B cell (primary cell): ENCODE measurements around the gene DTX4. TPM values are rescaled to one million over a fixed set of nuclear protein-coding genes. Genes with fewer than 3 reads are reported as not detected.

Source experiments
- ATAC-seq: fragments of 200-7000 bp; cut with Tn5 transposase; one replicate; pipeline ENCODE4 v1.10.0; 2021; ENCODE audit warnings: low read depth, mild to moderate bottlenecking, moderate number of reproducible peaks, moderate library complexity
- CTCF ChIA-PET: fragments of 350-600 bp; sonication (Branson Sonifier 250); formaldehyde crosslinking; loops from one replicate; lab custom pipeline; 2021; ENCODE audit warnings: antibody characterized with exemption, inconsistent platforms; lab: Charles Lee
- POLR2A ChIA-PET: fragments of 350-600 bp; sonication (Branson Sonifier 250); formaldehyde crosslinking; loops from one replicate; lab custom pipeline; 2021; ENCODE audit warnings: antibody characterized with exemption; lab: Charles Lee
- DNase-seq: peaks from one replicate; pipeline ENCODE4 v3.0.0; 2013
- H2AFZ ChIP-seq: 2 replicates; pipeline ENCODE4 v1.6.1; 2012; ENCODE audit warnings: mild to moderate bottlenecking, low read depth, low read length; ENCODE audit not compliant: insufficient read depth, poor library complexity, severe bottlenecking
- H3K27ac ChIP-seq, 2 donors: 1 replicate in 1 of 2; 2 replicates in 1 of 2; pipeline ENCODE4 v1.5.1; 2012 to 2013; ENCODE audit warnings: low read length in 2 of 2, mild to moderate bottlenecking in 2 of 2, moderate library complexity in 1 of 2
- H3K27me3 ChIP-seq, 4 experiments: fragments of 200-600 bp in 1 of 4; sonication (generic) in 1 of 4; replicated peaks in 1 of 4; 1 replicate in 2 of 4; 2 replicates in 2 of 4; pipeline versions ENCODE4 v1.6.1 to v1.7.0; 2013 to 2016; ENCODE audit warnings: low read length in 3 of 4, mild to moderate bottlenecking in 2 of 4, mixed read lengths in 1 of 4, moderate library complexity in 1 of 4; ENCODE audit not compliant: insufficient read depth in 4 of 4, control insufficient read depth in 3 of 4; ENCODE audit errors: control extremely low read depth in 1 of 4
- H3K36me3 ChIP-seq, 2 experiments: replicated peaks in 1 of 2; 1 replicate in 1 of 2; 2 replicates in 1 of 2; pipeline versions ENCODE4 v1.6.1 to v1.7.1; 2013; ENCODE audit warnings: low read length in 1 of 2; ENCODE audit not compliant: insufficient read depth in 2 of 2, control insufficient read depth in 1 of 2; ENCODE audit errors: control extremely low read depth in 1 of 2, extremely low read depth in 1 of 2
- H3K4me1 ChIP-seq, 2 donors: fragments of 200-600 bp in 1 of 2; sonication (generic) in 1 of 2; 1 replicate in 1 of 2; 2 replicates in 1 of 2; pipeline versions ENCODE4 v1.5.1 to v1.6.1; 2013 to 2017; ENCODE audit warnings: low read length in 2 of 2; ENCODE audit not compliant: control insufficient read depth in 2 of 2, insufficient read depth in 2 of 2
- H3K4me2 ChIP-seq: replicated peaks from 2 replicates; pipeline ENCODE3; 2012; ENCODE audit warnings: mild to moderate bottlenecking, low read depth, low read length; ENCODE audit not compliant: poor library complexity, severe bottlenecking
- H3K4me3 ChIP-seq, 5 experiments: fragments of 200-600 bp in 1 of 5; sonication (generic) in 1 of 5; 1 replicate in 3 of 5; 2 replicates in 2 of 5; pipeline versions ENCODE4 v1.5.1 to v1.7.0; 2011 to 2016; ENCODE audit warnings: low read length in 4 of 5, mild to moderate bottlenecking in 4 of 5, low read depth in 2 of 5, control low read depth in 1 of 5, moderate library complexity in 1 of 5; ENCODE audit not compliant: insufficient read depth in 1 of 5; ENCODE audit errors: control extremely low read depth in 1 of 5, extremely low read depth in 1 of 5
- H3K79me2 ChIP-seq: fragments of 200-600 bp; sonication (generic); one replicate; pipeline ENCODE4 v1.6.0; 2016; ENCODE audit warnings: low read length; ENCODE audit not compliant: control insufficient read depth, insufficient read depth
- H3K9ac ChIP-seq: fragments of 200-600 bp; sonication (generic); 2 replicates; pipeline ENCODE4 v1.6.1; 2017; ENCODE audit warnings: mild to moderate bottlenecking, low read length, moderate library complexity
- H3K9me3 ChIP-seq, 3 donors: one replicate each; pipeline versions ENCODE4 v1.6.1 to v1.7.1; 2013; ENCODE audit warnings: low read length in 2 of 3; ENCODE audit not compliant: control insufficient read depth in 2 of 3, insufficient read depth in 1 of 3; ENCODE audit errors: control extremely low read depth in 1 of 3
- H4K20me1 ChIP-seq: 2 replicates; pipeline ENCODE4 v1.6.0; 2012; ENCODE audit warnings: mild to moderate bottlenecking, low read length; ENCODE audit not compliant: insufficient read depth, control insufficient read depth, poor library complexity, severe bottlenecking
- H3K27ac Mint-ChIP-seq: one replicate; pipeline ENCODE4 v1.8.0; 2021; ENCODE audit warnings: mixed read lengths
- H3K27me3 Mint-ChIP-seq: one replicate; pipeline ENCODE4 v1.8.0; 2021; ENCODE audit warnings: mixed read lengths
- H3K4me1 Mint-ChIP-seq: one replicate; pipeline ENCODE4 v1.8.0; 2021; ENCODE audit warnings: mixed read lengths
- H3K4me3 Mint-ChIP-seq: one replicate; pipeline ENCODE4 v1.8.0; 2021; ENCODE audit warnings: mixed read lengths
- H3K9me3 Mint-ChIP-seq: one replicate; pipeline ENCODE4 v1.8.0; 2022; ENCODE audit warnings: mixed read lengths; ENCODE audit not compliant: insufficient read depth
- CTCF ChIP-seq: fragments of 200-600 bp; IDR thresholded peaks from one replicate; pipeline ENCODE4 v1.8.0; 2022; ENCODE audit warnings: antibody characterized with exemption, mild to moderate bottlenecking
- EZH2 ChIP-seq: IDR thresholded peaks from 2 replicates; pipeline ENCODE4 v1.6.1; 2012; ENCODE audit warnings: borderline replicate concordance, low read depth, mild to moderate bottlenecking, moderate library complexity, low read length; ENCODE audit not compliant: insufficient read depth, poor library complexity, severe bottlenecking
- WGBS: methylation state at CpG from one replicate; pipeline ENCODE4 v1.1.5; 2013; ENCODE audit warnings: missing lambda C conversion rate; ENCODE audit not compliant: insufficient coverage; 5-methylcytosine and 5-hydroxymethylcytosine counted together
- intact Hi-C: fragments of 100-400 bp; cut with micrococcal nuclease; formaldehyde crosslinking; loops from one replicate; pipeline ENCODE4 v1.10.0; 2022
- polyA plus RNA-seq: library from polyadenylated mRNA; depleted of rRNA; stranded (reverse); fragments of >200 nt; gene quantifications from 2 replicates; pipeline ENCODE4 v1.2.3, GENCODE V29; 2012
- total RNA-seq, 2 donors: library from RNA; stranded (reverse); fragments of 120-200 nt in 1 of 2; gene quantifications; 1 replicate in 1 of 2; 2 replicates in 1 of 2; pipeline versions ENCODE4 v1.2.3 to v1.2.4, GENCODE V29; 2013 to 2022

Gene DTX4
- total and polyA plus RNA-seq, 2 donors (not counting 1 experiment from before 2014, with no cell fraction given): 11.7 to 43.3 TPM

GRCh38 chr11:59196777-59197176, 24.8 kb downstream of the DTX4 start:
- ATAC-seq: no peak
- Mint-ChIP-seq H3K4me1 (peaks cover 63% of the 10 kb centered on the region), H3K9me3 (no peaks in the 10 kb centered on the region), H3K4me3 (no peak overlapping the region), H3K27me3 (no peaks in the 10 kb centered on the region), H3K27ac (no peak overlapping the region)
- Histone ChIP-seq H3K27ac (no peak overlapping the region), H3K9ac (no peak overlapping the region), H3K4me3 (no peak overlapping the region), H2AFZ (no peak overlapping the region), H3K27me3 (no peaks in the 10 kb centered on the region), H3K79me2 (peaks cover 14% of the 10 kb centered on the region), H4K20me1 (no peaks in the 10 kb centered on the region), H3K9me3 (peaks cover 0 to 4% (median 0%) of the 10 kb centered on the region in 3 donors), H3K4me2 (no peak overlapping the region), H3K36me3 (peaks cover 0 to 65% of the 10 kb centered on the region in 2 experiments), H3K4me1 (peaks cover 43 to 50% of the 10 kb centered on the region in 2 donors)
- no peak for TF ChIP-seq CTCF
- no peak for TF ChIP-seq EZH2
- intact Hi-C loops: no loop called here
- no peak for DNase-seq
- POLR2A ChIA-PET: no interaction called here
- CTCF ChIA-PET: interaction anchor here (18.8 kb wide), 1 partner anchor 23 kb away, joined by 215 read pairs; the partner anchor contains the start of gene DTX4
- 95% methylated on average over 2 of the region's 2 CpGs for WGBS

GRCh38 chr11:59197991-59198390, 26.1 kb downstream of the DTX4 start:
- ChIA-PET POLR2A (no interaction called here), CTCF (interaction anchor here (1.3 to 7.7 kb wide), 9 partner anchors 8 to 231 kb away, joined by 4 to 84 read pairs (median 5); partner anchors contain the start of gene DTX4)
- no peak overlapping the region for H3K27ac ChIP-seq
- H4K20me1 ChIP-seq: no peaks in the 10 kb centered on the region
- TF ChIP-seq EZH2 (no peak), CTCF (no peak)
- H3K4me3 ChIP-seq: no peak overlapping the region
- peak overlapping the region; percentile 11 for H3K4me2 ChIP-seq
- H3K36me3 ChIP-seq: peaks cover 0 to 64% of the 10 kb centered on the region in 2 experiments
- DNase-seq (no peak), ATAC-seq (no peak)
- H3K4me1 Mint-ChIP-seq: peaks cover 74% of the 10 kb centered on the region
- intact Hi-C loops: no loop called here
- no peaks in the 10 kb centered on the region for H3K9me3 Mint-ChIP-seq
- H3K9ac ChIP-seq: no peak overlapping the region
- 28% methylated on average over 9 of the region's 9 CpGs for WGBS
- H3K27ac Mint-ChIP-seq: peak overlapping the region; percentile 72
- peaks cover 26% of the 10 kb centered on the region for H3K79me2 ChIP-seq
- peak overlapping the region; percentile 23 for H3K4me3 Mint-ChIP-seq
- peaks cover 47 to 50% of the 10 kb centered on the region in 2 donors for H3K4me1 ChIP-seq
- no peaks in the 10 kb centered on the region for H3K27me3 ChIP-seq
- H2AFZ ChIP-seq: no peak overlapping the region
- H3K9me3 ChIP-seq: peaks cover 0 to 4% (median 0%) of the 10 kb centered on the region in 3 donors
- H3K27me3 Mint-ChIP-seq: no peaks in the 10 kb centered on the region
